AG09319 (cell line): ENCODE results near the gene KCNMB4.

Experiments used
- DNase-seq: peaks from one replicate; pipeline ENCODE4 v3.0.0-alpha.2; 2010; ENCODE audit warnings: low read depth; ENCODE audit errors: extremely low read depth
- CTCF ChIP-seq: IDR thresholded peaks from 2 replicates; pipeline ENCODE4 v1.5.1; 2011; ENCODE audit warnings: low read depth, mild to moderate bottlenecking, inconsistent platforms, low read length, moderate library complexity

The KCNMB4 gene

GRCh38 chr12:70398002-70398401 lies 31.9 kb downstream of the KCNMB4 start:
- no peak for DNase-seq
- TF ChIP-seq CTCF, result no peak

GRCh38 chr12:70398862-70399261 lies 32.8 kb downstream of the KCNMB4 start:
- DNase-seq, result no peak
- no peak for TF ChIP-seq CTCF

- no peak for DNase-seq
- no peak for TF ChIP-seq CTCF
These were observed 33.2 kb downstream of the KCNMB4 start for GRCh38 chr12:70399311-70399710.

GRCh38 chr12:70400124-70400523 lies 34.0 kb downstream of the KCNMB4 start:
- no peak for DNase-seq
- no peak for TF ChIP-seq CTCF

- no peak for TF ChIP-seq CTCF
- no peak for DNase-seq
These were observed 36.5 kb downstream of the KCNMB4 start for GRCh38 chr12:70402597-70402996.

GRCh38 chr12:70403826-70404225 lies 37.7 kb downstream of the KCNMB4 start:
- DNase-seq, result no peak
- no peak for TF ChIP-seq CTCF

GRCh38 chr12:70408004-70408790 lies 42.1 kb downstream of the KCNMB4 start:
- no peak for TF ChIP-seq CTCF

More at GRCh38 chr12:70408004-70408790, 42.1 kb downstream of the KCNMB4 start:
- no peak for DNase-seq
